ENCODE results near the gene GZMB.

GZMB gene

GRCh38 chr14:24612196-24612595 is 21.8 kb downstream of the GZMB start:
- H3K4me1 Mint-ChIP-seq, result peaks cover 17% of the 10 kb centered on the region
- no peak overlapping the region for H3K27ac Mint-ChIP-seq
- no peak overlapping the region for H3K4me3 Mint-ChIP-seq
- peaks cover 3% of the 10 kb centered on the region for H3K27me3 Mint-ChIP-seq (ENCODE audit: low read depth, poor library complexity)
- H3K9me3 Mint-ChIP-seq, result peaks cover 18% of the 10 kb centered on the region
- DNase-seq, result no peak
- no peak for TF ChIP-seq CTCF (IDR thresholded peaks at IDR 0.05)
- no peaks in the 10 kb centered on the region for H3K36me3 Mint-ChIP-seq (ENCODE audit: low read depth)

- TF ChIP-seq CTCF (IDR thresholded peaks at IDR 0.05), result no peak
- no peak for DNase-seq
- no peak within 1 kb of the TSS for H3K4me3 Mint-ChIP-seq
- H3K4me1 Mint-ChIP-seq, result peaks cover 36% of the 10 kb centered on the region
- H3K36me3 Mint-ChIP-seq (ENCODE audit: low read depth), result no peaks in the 10 kb centered on the region
- H3K9me3 Mint-ChIP-seq, result peaks cover 18% of the 10 kb centered on the region
- peaks cover 3% of the 10 kb centered on the region for H3K27me3 Mint-ChIP-seq (ENCODE audit: low read depth, poor library complexity)
- no peak within 1 kb of the TSS for H3K27ac Mint-ChIP-seq
Measured at GRCh38 chr14:24609655-24610344, 24.2 kb downstream of the GZMB start, which contains the start of gene GZMH. TSS of gene GZMH (minus strand) at chr14:24609685. CDS start at chr14:24609613, 72 bp downstream.

GRCh38 chr14:24607635-24608514 is 26.1 kb downstream of the GZMB start:
- H3K9me3 Mint-ChIP-seq, result peaks cover 28% of the 10 kb centered on the region
- no peak overlapping the region for H3K4me3 Mint-ChIP-seq
- H3K36me3 Mint-ChIP-seq (ENCODE audit: low read depth), result no peaks in the 10 kb centered on the region
- H3K27ac Mint-ChIP-seq, result peak overlapping the region; percentile 83
- peaks cover 5% of the 10 kb centered on the region for H3K27me3 Mint-ChIP-seq (ENCODE audit: low read depth, poor library complexity)
- peak; percentile 21 for DNase-seq
- peaks cover 36% of the 10 kb centered on the region for H3K4me1 Mint-ChIP-seq
- no peak for TF ChIP-seq CTCF (IDR thresholded peaks at IDR 0.05)

- no peak for TF ChIP-seq CTCF (IDR thresholded peaks at IDR 0.05)
- Mint-ChIP-seq H3K4me1 (peaks cover 36% of the 10 kb centered on the region), H3K36me3 (ENCODE audit: low read depth) (no peaks in the 10 kb centered on the region), H3K27ac (peak overlapping the region; percentile 83), H3K4me3 (no peak overlapping the region), H3K27me3 (ENCODE audit: low read depth, poor library complexity) (peaks cover 5% of the 10 kb centered on the region), H3K9me3 (peaks cover 28% of the 10 kb centered on the region)
- DNase-seq, result no peak
Measured at GRCh38 chr14:24607081-24607480, 26.9 kb downstream of the GZMB start.

GRCh38 chr14:24606297-24606696 is 27.7 kb downstream of the GZMB start:
- H3K27me3 Mint-ChIP-seq (ENCODE audit: low read depth, poor library complexity), result peaks cover 7% of the 10 kb centered on the region
- no peak for DNase-seq
- H3K4me3 Mint-ChIP-seq, result no peak overlapping the region
- peaks cover 36% of the 10 kb centered on the region for H3K4me1 Mint-ChIP-seq
- H3K27ac Mint-ChIP-seq, result peak overlapping the region; percentile 13
- H3K9me3 Mint-ChIP-seq, result peaks cover 24% of the 10 kb centered on the region
- H3K36me3 Mint-ChIP-seq (ENCODE audit: low read depth), result no peaks in the 10 kb centered on the region
- TF ChIP-seq CTCF (IDR thresholded peaks at IDR 0.05), result no peak

Data from nephron progenitor cell (in vitro differentiated cells).